GM12878 (cell line): ENCODE results near the gene FOXO3. TPM values are rescaled to one million over a fixed set of nuclear protein-coding genes. Genes with fewer than 3 reads are reported as not detected.

ENCODE experiments used
- BRCA1 ChIP-seq: IDR thresholded peaks from 2 replicates; pipeline ENCODE4 v1.6.1; 2011; ENCODE audit warnings: low read depth, low read length, improper control_type of control experiment
- CREB1 ChIP-seq: IDR thresholded peaks from 2 replicates; pipeline ENCODE4 v1.6.1; 2012; ENCODE audit warnings: low read depth, mild to moderate bottlenecking, inconsistent platforms
- DPF2 ChIP-seq: fragments of 450-650 bp; IDR thresholded peaks from 2 replicates; pipeline ENCODE4 v1.6.1; 2017; ENCODE audit warnings: mild to moderate bottlenecking
- GATAD2B ChIP-seq: fragments of 450-650 bp; conservative IDR thresholded peaks from 2 replicates; pipeline ENCODE4 v1.6.1; 2017; ENCODE audit warnings: low read depth, mild to moderate bottlenecking, moderate library complexity
- JUNB ChIP-seq: IDR thresholded peaks from 2 replicates; pipeline ENCODE4 v1.6.1; 2016; ENCODE audit warnings: antibody characterized with exemption, mild to moderate bottlenecking
- MAX ChIP-seq: IDR thresholded peaks from 2 replicates; pipeline ENCODE4 v1.6.1; 2012; ENCODE audit warnings: low read depth, low read length, improper control_type of control experiment
- NR2F1 ChIP-seq: fragments of 450-650 bp; conservative IDR thresholded peaks from 2 replicates; pipeline ENCODE4 v1.6.1; 2017; ENCODE audit warnings: mild to moderate bottlenecking
- RAD51 ChIP-seq: fragments of 450-650 bp; IDR thresholded peaks from 2 replicates; pipeline ENCODE4 v1.6.1; 2016; ENCODE audit warnings: moderate library complexity, mild to moderate bottlenecking, inconsistent platforms
- RB1 ChIP-seq: fragments of 450-650 bp; formaldehyde crosslinking; IDR thresholded peaks from 2 replicates; pipeline ENCODE4 v1.6.1; 2017; ENCODE audit warnings: mild to moderate bottlenecking, borderline replicate concordance
- RCOR1 ChIP-seq: conservative IDR thresholded peaks from 2 replicates; pipeline ENCODE4 v1.6.1; 2012; ENCODE audit warnings: low read depth, low read length, improper control_type of control experiment
- SIN3A ChIP-seq: IDR thresholded peaks from 2 replicates; pipeline ENCODE4 v1.6.1; 2012; ENCODE audit warnings: low read depth, low read length, improper control_type of control experiment
- SP1 ChIP-seq: IDR thresholded peaks from one replicate; pipeline ENCODE4 v1.6.1; 2011; ENCODE audit warnings: low read depth, low read length
- TARDBP ChIP-seq: IDR thresholded peaks from 2 replicates; pipeline ENCODE4 v1.6.1; 2016; ENCODE audit warnings: borderline replicate concordance
- TBL1XR1 ChIP-seq: IDR thresholded peaks from 2 replicates; pipeline ENCODE4 v1.6.1; 2012; ENCODE audit warnings: low read depth, low read length, improper control_type of control experiment
- WRNIP1 ChIP-seq: IDR thresholded peaks from 2 replicates; pipeline ENCODE4 v1.6.1; 2011; ENCODE audit warnings: low read depth, low read length, improper control_type of control experiment, borderline replicate concordance
- YBX1 ChIP-seq: fragments of 450-650 bp; IDR thresholded peaks from 2 replicates; pipeline ENCODE4 v1.6.1; 2016; ENCODE audit warnings: antibody characterized with exemption
- polyA plus RNA-seq, 11 experiments: library from polyadenylated mRNA; depleted of rRNA in 4 of 11; unstranded in 6 of 11; stranded (reverse) in 5 of 11; fragments of >200 nt; fragmentation: Nextera tagmentation in 4 of 11; fragmentation: Illumina TruSeq in 1 of 11; extraction: Ambion mirVana in 4 of 11; extraction: Trizol in 1 of 11; gene quantifications; 1 replicate in 1 of 11; 2 replicates in 10 of 11; pipeline versions ENCODE4 v1.2.1 to v1.2.3, GENCODE V29; 2011 to 2016; ENCODE audit warnings: inconsistent platforms in 2 of 11, missing spikeins in 2 of 11, low read depth in 1 of 11
- total RNA-seq, 4 experiments: library from RNA; depleted of rRNA in 3 of 4; stranded (reverse); fragments of >200 nt in 3 of 4; fragmentation: Illumina TruSeq in 1 of 4; extraction: Trizol in 1 of 4; gene quantifications; 2 replicates each; pipeline versions ENCODE4 v1.2.1 to v1.2.3, GENCODE V29; 2013 to 2021
- TF ChIP-seq, protein P1 (sequence below): fragments of 450-650 bp; IDR thresholded peaks from 2 replicates; pipeline ENCODE4 v1.6.1; 2017; ENCODE audit warnings: low read depth, mild to moderate bottlenecking, moderate library complexity
- TF ChIP-seq, protein P2 (sequence below): fragments of 450-650 bp; IDR thresholded peaks from 2 replicates; pipeline ENCODE4 v1.6.1; 2017; ENCODE audit warnings: mild to moderate bottlenecking, moderate library complexity
- TF ChIP-seq, protein P3 (sequence below): fragments of 450-650 bp; IDR thresholded peaks from 2 replicates; pipeline ENCODE4 v1.6.1; 2016; ENCODE audit warnings: mild to moderate bottlenecking, moderate library complexity, borderline replicate concordance

The FOXO3 gene
- total and polyA plus RNA-seq, 10 of the 15 experiments (the other 5 are each of a cell fraction or from before 2014, with no cell fraction given): 0.82 to 4.5 (median 1.7) TPM

DNA sequence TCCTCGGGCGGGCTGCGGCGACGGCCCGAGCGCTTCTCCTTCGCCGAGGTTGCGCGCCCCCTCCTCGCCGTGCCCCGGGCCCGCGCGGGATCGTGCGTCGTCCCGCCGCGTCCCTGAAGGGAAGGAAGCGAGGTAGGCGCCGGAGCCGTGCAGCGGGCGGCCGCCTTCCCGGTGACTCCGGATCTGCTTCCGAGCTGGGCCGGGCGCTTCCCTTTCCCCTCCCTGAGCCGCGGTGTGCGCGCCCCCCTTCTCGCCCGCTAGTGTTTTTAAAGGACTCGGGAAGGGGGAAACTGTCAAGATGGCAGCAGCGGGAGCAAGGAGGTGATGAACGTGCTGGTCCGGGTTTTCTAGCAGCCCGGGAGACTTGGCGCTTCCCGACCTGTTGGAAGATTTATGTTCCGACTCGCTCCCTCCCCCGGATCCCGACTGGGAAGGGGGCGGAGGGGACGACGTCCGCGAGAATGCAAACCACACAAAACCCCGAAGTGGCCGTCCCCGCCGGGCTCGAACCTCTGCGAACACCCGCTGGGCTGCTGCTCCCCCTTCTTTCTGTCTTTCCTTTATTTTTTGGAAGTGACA, 744 bp upstream of the FOXO3 start (continued):
- TF ChIP-seq, protein P1, sequence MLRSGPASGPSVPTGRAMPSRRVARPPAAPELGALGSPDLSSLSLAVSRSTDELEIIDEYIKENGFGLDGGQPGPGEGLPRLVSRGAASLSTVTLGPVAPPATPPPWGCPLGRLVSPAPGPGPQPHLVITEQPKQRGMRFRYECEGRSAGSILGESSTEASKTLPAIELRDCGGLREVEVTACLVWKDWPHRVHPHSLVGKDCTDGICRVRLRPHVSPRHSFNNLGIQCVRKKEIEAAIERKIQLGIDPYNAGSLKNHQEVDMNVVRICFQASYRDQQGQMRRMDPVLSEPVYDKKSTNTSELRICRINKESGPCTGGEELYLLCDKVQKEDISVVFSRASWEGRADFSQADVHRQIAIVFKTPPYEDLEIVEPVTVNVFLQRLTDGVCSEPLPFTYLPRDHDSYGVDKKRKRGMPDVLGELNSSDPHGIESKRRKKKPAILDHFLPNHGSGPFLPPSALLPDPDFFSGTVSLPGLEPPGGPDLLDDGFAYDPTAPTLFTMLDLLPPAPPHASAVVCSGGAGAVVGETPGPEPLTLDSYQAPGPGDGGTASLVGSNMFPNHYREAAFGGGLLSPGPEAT: 0 out of 2 replicates have a peak, but pooled peaks have one; percentile 9
- TF ChIP-seq RCOR1 (no peak), CREB1 (no peak), DPF2 (0 out of 2 replicates have a peak, but pooled peaks have one; percentile 25), WRNIP1 (no peak), SIN3A (no peak), TARDBP (no peak), JUNB (no peak), RB1 (no peak), SP1 (peak; percentile 0), BRCA1 (no peak), YBX1 (no peak), MAX (peak; percentile 2; the same call in 1 of the 2 replicates), NR2F1 (peak; percentile 34; the same call in 1 of the 2 replicates), TBL1XR1 (no peak), RAD51 (no peak), GATAD2B (peak; percentile 41; the same call in 1 of the 2 replicates)
- TF ChIP-seq, protein P2, sequence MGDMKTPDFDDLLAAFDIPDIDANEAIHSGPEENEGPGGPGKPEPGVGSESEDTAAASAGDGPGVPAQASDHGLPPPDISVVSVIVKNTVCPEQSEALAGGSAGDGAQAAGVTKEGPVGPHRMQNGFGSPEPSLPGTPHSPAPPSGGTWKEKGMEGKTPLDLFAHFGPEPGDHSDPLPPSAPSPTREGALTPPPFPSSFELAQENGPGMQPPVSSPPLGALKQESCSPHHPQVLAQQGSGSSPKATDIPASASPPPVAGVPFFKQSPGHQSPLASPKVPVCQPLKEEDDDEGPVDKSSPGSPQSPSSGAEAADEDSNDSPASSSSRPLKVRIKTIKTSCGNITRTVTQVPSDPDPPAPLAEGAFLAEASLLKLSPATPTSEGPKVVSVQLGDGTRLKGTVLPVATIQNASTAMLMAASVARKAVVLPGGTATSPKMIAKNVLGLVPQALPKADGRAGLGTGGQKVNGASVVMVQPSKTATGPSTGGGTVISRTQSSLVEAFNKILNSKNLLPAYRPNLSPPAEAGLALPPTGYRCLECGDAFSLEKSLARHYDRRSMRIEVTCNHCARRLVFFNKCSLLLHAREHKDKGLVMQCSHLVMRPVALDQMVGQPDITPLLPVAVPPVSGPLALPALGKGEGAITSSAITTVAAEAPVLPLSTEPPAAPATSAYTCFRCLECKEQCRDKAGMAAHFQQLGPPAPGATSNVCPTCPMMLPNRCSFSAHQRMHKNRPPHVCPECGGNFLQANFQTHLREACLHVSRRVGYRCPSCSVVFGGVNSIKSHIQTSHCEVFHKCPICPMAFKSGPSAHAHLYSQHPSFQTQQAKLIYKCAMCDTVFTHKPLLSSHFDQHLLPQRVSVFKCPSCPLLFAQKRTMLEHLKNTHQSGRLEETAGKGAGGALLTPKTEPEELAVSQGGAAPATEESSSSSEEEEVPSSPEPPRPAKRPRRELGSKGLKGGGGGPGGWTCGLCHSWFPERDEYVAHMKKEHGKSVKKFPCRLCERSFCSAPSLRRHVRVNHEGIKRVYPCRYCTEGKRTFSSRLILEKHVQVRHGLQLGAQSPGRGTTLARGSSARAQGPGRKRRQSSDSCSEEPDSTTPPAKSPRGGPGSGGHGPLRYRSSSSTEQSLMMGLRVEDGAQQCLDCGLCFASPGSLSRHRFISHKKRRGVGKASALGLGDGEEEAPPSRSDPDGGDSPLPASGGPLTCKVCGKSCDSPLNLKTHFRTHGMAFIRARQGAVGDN: peak; percentile 32
- TF ChIP-seq, protein P3, sequence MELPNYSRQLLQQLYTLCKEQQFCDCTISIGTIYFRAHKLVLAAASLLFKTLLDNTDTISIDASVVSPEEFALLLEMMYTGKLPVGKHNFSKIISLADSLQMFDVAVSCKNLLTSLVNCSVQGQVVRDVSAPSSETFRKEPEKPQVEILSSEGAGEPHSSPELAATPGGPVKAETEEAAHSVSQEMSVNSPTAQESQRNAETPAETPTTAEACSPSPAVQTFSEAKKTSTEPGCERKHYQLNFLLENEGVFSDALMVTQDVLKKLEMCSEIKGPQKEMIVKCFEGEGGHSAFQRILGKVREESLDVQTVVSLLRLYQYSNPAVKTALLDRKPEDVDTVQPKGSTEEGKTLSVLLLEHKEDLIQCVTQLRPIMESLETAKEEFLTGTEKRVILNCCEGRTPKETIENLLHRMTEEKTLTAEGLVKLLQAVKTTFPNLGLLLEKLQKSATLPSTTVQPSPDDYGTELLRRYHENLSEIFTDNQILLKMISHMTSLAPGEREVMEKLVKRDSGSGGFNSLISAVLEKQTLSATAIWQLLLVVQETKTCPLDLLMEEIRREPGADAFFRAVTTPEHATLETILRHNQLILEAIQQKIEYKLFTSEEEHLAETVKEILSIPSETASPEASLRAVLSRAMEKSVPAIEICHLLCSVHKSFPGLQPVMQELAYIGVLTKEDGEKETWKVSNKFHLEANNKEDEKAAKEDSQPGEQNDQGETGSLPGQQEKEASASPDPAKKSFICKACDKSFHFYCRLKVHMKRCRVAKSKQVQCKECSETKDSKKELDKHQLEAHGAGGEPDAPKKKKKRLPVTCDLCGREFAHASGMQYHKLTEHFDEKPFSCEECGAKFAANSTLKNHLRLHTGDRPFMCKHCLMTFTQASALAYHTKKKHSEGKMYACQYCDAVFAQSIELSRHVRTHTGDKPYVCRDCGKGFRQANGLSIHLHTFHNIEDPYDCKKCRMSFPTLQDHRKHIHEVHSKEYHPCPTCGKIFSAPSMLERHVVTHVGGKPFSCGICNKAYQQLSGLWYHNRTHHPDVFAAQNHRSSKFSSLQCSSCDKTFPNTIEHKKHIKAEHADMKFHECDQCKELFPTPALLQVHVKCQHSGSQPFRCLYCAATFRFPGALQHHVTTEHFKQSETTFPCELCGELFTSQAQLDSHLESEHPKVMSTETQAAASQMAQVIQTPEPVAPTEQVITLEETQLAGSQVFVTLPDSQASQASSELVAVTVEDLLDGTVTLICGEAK: 0 out of 2 replicates have a peak, but pooled peaks have one; percentile 20
